HG03469 (cell line): ENCODE data around the gene PRICKLE1.

Experiments used
- ATAC-seq: cut with Tn5 transposase; IDR thresholded peaks from one replicate; pipeline ENCODE4 v1.9.1; 2021; ENCODE audit warnings: mild to moderate bottlenecking, moderate library complexity, moderate number of reproducible peaks; ENCODE audit not compliant: unreplicated experiment

Gene PRICKLE1

GRCh38 chr12:42590330-42590934, 886 bp upstream of the PRICKLE1 start:
- ATAC-seq, result no peak

- no peak for ATAC-seq
These were observed 752 bp downstream of the PRICKLE1 start for GRCh38 chr12:42588524-42589464.

- no peak for ATAC-seq
These were observed 1.7 kb downstream of the PRICKLE1 start for GRCh38 chr12:42587601-42588523.

- no peak for ATAC-seq
These were observed 3.3 kb downstream of the PRICKLE1 start for GRCh38 chr12:42586268-42586667.

DNA sequence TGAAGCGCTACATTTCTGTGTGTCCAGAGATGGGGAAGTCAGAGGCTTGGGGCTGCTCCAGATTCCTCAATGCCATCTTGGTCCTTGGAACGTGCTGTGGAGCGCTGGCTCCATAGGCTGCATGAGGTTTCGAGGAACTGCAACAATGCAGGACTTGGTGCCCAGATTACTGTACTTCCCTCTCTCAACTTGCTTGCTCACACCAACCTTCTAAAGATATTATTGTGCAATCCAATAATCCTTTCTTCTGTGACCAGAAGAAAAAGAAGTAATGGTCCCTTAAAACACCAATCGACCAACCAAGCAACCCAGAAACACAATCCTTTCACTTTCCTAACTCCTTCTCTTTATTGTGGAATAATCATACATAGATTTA, 3.7 kb downstream of the PRICKLE1 start:
- no peak for ATAC-seq

GRCh38 chr12:42585154-42585840, 4.2 kb downstream of the PRICKLE1 start:
- no peak for ATAC-seq

- ATAC-seq, result no peak
These were observed 4.9 kb downstream of the PRICKLE1 start for GRCh38 chr12:42584651-42585111.

GRCh38 chr12:42583016-42583415, 6.5 kb downstream of the PRICKLE1 start:
- no peak for ATAC-seq

- ATAC-seq, result no peak
These were observed 7.0 kb downstream of the PRICKLE1 start for GRCh38 chr12:42582498-42582897.

GRCh38 chr12:42582050-42582449, 7.5 kb downstream of the PRICKLE1 start:
- no peak for ATAC-seq

- ATAC-seq, result no peak
These were observed 13.2 kb downstream of the PRICKLE1 start for GRCh38 chr12:42576374-42576773.

GRCh38 chr12:42575717-42576116, 13.8 kb downstream of the PRICKLE1 start:
- ATAC-seq, result no peak

DNA sequence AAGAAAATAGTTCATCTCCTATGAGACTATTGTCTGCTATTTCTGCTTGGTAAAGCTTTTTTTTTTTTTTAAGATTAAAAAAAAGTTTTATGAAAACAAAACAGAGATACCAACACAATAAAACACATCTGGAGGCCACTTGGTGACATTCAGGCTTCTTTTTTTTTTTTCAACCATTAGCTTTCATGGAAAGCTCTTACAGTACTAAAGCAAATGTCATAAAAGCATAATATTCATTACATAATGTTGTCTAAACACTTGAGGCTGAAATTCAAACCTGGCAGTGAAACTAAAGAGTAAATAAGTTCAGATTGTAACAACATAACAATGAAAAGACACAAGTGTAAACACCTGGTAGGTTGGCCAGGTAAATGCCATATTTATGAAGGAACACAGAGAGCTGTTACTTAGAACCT, 14.7 kb downstream of the PRICKLE1 start:
- ATAC-seq, result no peak

GRCh38 chr12:42571327-42572009, 18.1 kb downstream of the PRICKLE1 start:
- no peak for ATAC-seq

- no peak for ATAC-seq
These were observed 19.5 kb downstream of the PRICKLE1 start for GRCh38 chr12:42570076-42570475.

DNA sequence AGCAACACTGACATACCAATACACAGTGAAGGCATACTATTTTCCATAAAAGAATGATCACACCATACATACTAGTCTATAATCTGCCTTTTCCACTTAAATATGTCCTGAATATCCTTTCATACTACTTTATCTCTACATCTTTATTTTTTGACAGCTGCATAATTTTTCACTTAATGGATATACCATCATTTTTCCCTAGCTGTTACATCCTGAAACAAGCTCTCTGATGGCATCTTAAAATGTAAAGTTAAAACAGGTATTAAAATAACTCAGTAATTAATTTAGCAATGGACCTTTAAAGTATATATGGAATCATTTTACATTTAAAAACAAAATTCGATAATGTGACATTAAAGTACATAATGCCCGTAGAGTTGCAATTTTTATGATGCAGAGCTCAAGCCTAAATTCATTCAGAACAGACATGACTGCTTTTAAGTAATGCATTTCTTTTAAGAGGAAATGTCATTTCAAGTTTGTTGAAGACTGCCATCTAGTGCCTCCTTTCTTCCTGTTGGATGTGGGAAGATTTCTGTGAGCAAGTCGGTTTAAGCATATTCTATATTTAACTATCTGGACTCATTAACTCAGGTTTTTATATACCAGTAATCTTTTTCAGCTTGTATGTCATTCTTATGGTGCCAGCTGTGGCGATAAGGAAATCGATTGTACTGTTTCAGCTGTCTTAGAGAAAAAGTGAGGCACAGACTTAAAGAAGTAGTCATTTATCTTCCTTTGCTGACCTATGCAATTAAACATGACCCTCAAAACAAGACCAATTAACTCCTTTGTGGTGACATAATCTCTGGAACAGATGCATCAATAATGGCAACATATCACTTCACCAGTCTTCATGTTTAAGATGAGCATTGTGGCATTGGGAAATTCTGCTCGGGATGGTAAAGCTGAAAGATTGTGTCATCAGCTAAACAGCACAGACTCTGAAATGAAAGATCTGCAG, 20.3 kb downstream of the PRICKLE1 start:
- ATAC-seq, result peak; percentile 76

DNA sequence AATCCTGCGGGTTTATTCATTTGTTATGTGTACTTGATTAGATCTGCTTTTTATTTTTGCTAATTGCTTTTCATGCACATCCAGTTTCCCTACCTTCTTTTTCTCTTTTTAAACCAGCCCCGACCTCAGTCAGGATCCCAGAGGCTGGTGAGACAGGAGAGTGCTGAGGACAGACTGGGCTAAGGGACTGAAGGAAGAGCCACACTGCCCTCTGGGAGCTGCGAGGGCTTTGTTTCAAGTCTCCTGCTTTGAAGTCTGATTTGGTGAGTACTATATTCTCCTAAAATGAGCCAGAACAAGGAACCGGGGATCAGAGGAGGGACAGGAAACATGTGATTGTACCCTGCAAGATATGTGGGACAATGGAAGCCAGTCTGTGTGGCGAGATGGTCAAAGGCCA, 23.9 kb downstream of the PRICKLE1 start:
- no peak for ATAC-seq

DNA sequence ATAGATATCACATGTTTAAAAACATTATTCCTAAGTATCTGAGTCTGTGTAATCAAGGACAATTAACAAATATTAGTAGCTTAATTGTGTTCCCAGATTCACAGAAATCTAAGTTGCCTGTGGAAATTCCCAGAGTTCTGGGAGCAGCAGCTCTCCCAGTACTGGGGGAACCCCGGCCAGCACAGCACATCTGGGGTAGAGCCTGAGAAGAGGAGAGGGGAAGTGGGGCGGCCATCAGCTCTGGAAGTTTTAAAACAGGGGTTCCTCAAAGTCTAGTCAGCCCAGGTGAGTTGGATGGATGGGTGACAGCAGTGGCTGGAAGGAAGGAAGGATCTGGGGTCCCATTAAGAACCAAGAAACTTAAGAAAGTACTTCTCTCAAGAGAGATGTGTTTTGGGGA, 24.6 kb downstream of the PRICKLE1 start:
- no peak for ATAC-seq

- no peak for ATAC-seq
These were observed 25.0 kb downstream of the PRICKLE1 start for GRCh38 chr12:42564556-42564955.
